HG03378 (cell line): ENCODE measurements around the gene METRNL.

Experiments
- ATAC-seq: cut with Tn5 transposase; IDR thresholded peaks from one replicate; pipeline ENCODE4 v1.9.1; 2021; ENCODE audit warnings: mild to moderate bottlenecking, moderate library complexity; ENCODE audit not compliant: unreplicated experiment

The METRNL gene

DNA sequence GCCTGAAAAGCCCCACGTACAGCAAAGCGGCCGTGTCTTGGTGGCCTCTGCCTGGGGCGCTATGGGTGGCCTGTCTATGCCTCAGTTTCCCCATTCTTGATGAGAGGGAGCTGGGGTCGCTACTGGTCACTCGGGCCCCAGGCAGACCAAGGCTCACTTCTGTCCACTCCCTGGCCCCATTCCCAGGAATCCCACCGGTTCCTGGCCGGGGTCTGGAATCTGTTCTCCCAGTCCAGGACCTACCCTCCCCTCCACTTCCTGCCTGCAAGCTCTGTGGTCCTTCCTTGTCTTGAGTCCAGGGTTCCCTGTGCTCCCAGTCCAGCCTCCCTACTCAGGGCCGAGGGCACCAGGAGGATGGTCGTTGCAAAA is 24.5 kb downstream of the METRNL start:
- no peak for ATAC-seq

DNA sequence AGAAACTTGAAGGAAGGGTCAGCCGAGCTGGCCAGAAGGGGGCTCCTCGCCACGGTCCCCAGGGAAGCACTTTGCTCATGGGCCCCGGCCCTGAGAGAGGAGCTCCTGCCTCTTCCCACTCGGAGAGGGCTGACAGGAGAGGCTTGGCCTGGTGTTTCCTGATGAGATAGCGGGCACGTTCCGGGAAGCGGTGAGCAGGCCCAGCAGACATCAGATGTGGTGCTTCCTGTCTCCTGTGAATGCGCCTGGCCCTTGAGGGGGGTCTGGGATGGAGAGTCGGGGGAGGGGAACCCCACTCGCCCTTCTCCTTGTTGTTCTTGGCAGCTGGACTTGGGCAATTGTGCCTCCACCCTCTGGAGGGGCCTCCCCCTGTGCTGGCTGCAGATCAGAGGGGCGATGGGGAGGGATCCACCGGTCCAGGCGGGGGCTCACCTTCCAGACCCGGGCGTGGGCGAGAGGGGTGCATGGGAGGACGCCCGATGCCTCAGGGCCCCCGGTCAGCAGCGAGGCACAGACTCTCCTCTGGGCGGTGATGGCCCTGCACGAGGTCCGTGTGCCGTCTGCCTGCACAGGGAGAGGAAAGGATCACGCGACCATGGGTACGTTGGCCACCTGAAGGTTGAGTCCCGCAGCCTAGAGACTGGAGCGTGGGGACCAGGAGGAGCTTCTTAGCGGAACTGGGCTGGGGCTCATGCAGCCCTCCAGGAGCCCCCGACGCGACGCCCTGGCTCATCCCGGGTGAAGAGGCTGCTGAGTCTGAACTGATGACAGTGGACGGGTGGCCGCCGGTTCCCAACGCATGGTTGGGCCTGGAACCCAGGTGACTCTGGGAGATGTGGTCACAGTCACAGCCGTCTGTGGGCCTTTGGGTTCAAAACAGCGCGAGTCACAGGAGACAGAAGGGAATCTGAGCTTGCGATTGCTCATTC is 25.4 kb downstream of the METRNL start:
- ATAC-seq = no peak

DNA sequence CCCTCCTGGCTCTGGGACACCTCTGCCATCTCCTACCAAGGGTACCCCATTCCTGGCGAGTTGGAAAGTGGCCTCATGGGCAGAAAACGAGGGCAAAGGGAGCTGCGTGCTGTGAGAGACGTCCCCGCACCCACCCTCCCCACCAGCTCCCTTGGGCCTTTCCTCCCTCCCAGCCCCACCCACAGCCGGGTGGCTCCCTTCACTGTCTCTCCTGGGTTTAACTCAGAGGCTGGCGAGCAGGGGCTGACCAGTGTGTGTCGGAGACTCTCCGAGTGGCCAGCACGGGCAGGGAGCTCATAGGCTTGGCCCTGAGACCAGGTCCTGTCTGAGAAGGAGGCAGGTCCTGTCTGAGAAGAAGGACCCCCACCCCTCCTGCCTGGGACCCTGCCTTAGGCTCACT is 26.1 kb downstream of the METRNL start:
- ATAC-seq = no peak

DNA sequence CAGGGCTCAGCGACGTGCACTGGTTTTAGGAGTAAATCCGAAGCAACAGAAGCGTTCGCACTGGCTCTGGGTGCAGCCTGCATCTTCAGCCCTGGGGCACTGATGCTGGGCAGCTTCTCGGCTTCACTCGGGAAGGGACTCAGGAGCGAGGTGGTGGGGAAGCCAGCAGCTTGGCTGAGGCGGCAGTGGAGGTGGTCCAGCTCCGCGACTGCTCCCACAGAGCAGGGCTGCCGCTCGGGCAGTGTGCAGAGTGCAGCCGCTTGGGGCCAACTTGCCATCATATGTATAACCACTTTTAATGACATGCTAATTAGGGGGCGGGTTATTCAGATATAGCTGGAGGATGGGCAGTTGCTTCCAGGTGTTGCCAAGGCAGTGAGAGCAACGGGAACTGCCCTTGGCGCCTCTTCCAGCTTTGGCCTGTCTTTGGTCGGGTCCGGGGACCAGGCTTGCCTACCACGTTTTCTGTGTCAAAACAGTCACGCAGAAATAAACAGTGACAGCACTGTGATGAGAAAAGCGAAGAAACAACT is 26.7 kb downstream of the METRNL start:
- no peak for ATAC-seq

DNA sequence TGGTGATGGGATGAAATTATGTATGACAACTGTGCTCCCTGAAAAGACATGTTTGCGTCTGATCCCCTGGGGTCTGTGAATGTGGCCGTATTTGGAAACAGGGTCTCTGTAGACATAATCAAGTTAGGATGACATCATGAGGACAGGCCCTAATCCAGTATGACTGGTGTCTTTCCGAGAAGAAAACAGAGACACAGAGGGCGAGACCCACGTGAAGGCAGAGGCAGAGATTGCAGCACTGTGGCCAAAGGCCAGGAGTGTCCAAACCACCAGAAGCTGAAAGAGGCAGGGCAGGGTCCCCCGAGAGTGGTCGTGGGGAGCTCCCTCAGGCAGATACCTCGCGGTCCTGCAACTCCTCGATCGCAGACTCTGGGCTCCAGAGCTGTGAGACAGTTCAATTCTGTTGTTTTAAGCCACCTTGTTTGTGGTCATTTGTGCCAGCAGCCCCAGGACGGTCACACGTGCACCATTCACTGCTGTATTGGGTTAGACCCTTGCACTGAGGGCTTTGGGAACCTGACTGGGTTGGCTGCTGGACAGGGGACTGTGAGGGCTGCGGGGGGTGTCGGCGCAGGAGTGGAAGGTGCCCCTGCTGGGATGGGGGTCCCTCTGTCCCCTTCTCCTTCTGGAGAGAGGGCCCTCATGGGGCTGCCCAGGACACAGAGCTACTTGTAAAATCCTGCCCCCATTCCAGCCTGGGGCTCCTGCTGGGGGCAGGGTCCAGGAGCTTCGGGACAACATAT is 27.7 kb downstream of the METRNL start:
- no peak for ATAC-seq

DNA sequence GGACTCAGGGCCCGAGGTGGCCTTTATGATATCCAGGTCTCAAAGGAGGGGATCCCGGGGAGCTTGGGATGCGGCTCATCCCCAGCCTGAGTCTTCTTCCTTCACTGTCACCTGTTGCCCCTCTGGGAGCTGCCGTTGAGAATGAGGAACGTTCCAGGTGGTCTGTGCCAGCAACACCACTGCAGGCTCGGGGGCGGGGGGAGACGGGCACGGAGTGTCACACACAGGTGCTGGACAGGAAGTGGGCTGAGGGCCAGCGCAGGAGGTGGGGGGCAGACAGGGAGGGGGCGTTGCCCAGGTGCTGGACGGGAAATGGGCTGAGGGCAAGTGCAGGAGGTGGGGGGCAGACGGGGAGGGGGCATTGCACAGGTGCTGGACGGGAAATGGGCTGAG is 28.2 kb downstream of the METRNL start:
- ATAC-seq = no peak

DNA sequence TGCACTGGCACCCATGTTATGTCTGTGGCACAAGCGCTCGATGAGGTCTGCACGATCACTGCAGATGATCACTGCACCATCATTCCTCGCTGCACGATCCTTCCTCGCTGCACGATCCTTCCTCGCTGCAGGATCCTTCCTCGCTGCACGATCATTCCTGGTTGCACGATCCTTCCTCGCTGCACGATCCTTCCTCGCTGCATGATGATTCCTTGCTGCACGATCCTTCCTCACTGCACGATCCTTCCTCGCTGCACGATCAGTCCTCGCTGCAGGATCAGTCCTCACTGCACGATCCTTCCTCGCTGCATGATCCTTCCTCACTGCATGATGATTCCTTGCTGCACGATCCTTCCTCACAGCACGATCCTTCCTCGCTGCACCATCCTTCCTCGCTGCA is 29.3 kb downstream of the METRNL start:
- no peak for ATAC-seq

DNA sequence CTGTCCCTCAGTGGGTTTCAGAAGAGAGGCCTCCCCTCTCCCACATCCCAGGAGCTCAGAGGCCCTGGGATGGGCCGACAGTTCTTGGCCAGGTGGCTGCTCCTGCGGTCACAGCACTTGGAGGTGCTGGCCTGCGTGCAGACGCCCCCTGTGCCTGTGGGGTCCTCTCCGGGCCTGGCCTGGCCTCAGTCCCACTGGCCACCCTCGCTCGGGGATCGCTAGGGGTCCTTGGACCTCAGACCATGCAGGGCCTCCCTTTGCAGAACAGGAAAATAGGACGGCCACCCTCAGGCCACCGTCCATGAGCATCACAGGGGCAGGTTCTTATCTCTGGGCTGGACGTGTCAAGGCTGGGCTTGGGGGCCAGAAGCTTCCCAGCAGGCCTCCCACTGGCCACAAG is 30.0 kb downstream of the METRNL start:
- no peak for ATAC-seq

DNA sequence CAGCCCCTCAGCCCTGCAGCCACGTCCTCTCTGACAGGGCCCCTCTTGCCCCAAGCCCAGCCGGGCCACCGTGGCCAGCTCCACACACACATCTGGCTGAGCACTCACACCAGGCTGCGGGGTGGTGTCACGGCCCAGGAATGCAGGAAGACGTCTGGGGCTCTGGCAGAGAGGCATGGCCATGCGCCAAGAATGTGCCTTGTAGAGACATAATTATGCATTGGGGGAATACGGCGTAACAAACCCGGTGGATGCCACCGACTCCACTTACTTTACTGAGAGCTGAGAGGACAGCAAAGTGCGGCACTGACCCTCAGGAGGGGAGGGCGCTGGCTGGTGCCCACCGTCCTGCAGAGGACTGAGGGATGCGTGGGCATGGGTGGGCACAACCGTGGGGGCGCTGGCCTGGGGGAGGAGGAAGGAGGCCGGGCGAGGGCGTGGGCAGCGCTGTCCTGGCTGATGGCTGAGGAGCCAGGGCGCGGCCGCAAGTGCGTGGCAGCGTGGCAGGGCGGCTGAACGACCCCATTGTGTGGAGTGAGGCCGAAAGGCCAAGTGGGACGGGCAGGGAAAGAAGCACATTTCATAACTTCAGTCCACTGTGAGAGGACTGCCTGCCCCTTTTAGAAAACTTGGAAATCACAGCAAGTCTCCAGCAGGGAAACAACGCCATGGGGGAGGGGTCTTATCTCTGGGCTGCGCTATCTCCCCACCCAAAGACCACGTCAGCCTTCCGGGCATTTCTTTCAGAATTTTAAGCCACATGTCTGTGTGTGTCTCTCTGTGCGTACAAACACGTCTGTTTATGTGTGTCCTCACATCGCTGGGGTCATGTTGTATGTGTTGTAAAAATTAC is 30.6 kb downstream of the METRNL start:
- no peak for ATAC-seq

DNA sequence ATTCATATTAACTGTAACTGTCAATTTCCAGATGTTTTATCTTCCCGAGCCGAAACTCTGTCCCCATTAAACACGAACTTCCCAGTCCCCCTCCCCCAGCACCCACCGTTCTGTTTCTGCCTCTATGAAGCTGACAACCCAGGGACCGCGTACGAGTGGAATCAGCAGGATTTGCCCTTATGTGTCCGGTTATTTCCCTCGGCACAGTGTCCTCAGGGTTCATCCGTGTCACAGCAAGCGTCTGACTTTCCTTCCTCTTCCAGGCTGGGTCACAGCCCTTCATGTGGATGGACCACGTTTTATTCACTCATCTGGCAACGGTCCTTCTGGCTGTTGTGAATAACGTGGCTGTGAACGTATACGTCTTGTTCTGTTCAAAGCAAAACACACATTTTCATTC is 31.3 kb downstream of the METRNL start:
- ATAC-seq = no peak

DNA sequence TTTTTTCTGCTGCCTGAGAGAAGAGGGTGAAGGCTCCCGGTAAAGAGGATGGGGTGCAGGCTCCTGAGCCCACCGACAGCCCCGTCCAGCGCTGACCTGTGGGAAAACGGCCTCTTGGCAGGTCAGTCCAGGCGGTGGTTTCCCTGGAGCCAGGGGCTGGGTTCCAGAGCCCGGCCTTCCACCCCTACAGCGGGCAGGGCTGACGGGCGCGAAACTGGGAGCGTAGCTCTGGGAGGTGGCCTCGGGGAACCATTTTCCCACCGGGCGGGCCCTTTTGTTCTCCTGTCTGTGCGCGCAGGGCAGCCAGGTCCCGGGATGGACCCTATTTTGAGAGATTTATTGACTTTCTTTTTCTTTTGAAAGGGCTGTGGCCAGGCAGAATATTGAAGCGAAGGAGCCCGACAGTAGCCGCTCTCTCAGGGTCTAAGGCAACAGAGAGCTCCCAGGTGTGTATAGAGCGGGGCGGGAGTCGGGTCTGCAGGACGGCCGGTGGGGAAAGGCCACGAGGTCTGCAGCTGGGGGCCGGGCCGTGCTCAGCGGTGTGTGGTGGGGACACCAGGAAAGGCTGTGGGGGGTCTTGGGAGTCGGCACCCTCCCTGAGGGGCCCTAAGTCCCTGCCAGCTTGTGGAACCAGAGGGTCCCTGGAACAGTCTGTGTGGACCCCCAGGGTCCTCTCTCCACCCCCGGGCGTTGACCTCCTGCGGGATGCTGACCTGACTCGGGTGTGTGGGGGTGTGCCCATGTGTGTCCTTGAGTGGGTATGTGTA is 32.3 kb downstream of the METRNL start:
- ATAC-seq = no peak

DNA sequence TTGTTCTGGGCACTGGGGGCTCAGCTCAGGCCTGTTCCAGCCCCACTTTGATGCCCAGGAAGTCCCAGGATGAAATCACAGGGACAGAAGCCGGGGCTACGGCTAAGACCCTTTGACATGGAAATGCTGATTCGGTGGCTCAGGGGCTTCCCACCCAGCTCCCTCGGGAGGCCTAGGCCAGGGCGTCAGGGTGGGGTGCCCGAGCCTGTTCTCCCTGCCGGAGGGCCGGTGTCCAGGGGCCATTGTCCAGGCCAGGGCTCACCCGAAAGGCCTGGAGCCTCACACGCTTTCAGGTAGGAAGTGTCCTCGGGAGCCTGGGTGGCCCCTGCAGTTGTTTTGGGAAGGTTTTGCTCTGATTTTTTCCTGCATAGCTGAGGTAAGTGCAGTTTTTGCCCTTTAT is 34.0 kb downstream of the METRNL start:
- no peak for ATAC-seq

DNA sequence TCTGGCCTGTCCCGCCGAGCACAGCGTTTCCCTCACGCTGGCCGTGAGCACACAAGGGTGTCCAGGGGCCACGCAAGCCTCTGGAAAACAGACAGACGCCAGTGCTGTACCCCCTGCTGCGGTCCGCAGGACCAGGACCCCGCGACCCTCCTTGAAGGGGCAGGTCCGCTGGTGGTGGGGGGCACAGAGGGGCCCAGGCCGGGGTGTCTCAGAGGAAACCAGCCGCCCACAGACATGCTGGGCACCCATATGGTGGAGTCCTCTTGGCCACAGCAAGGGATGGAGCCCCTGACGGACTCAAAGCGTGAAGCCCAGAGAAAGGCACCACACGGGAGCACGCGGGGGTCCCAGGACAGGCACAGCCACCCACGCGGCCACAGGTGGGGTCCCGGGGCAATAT is 34.4 kb downstream of the METRNL start:
- no peak for ATAC-seq

DNA sequence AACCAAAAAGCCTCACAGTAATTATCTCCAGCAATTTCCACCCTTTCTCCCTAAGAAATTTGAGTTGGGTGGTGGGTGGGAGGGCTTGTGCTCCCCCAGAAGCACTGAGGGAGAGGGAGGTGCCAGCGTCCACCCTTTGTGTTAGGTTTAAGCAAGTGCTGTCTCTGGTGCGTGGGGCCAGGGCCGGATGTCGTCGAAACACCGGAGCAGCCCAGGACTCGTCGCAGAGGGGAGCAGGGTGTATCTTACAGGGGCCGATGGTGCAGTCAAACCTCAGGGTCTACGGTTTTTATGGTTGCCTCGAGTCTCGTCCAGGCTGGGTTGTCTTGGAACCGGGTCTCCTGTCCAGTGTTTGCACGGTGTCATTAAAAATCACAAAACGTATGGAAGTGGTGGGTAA is 35.3 kb downstream of the METRNL start:
- ATAC-seq = no peak

DNA sequence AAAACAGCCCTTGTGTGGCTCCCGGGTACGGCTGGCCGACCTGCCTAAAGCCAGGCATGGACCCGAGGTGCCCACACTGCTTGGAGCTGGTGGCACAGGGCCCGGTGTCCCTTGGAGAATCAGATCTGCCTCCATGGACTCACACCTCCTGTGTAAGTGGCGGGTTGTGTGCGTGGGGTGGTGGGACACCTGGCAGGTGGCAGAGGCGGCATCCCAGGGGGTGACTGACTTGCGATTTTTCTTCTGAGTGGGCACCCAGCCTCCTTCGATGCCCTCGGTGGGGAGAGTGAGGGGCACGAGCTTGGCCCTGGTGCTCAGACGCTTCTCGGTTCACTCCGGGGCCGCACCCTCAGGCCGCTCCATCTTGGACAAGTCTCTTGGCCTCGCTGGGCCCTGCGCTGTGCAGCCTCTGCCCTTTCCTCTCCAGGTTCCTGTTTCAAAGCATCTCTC is 35.8 kb downstream of the METRNL start:
- ATAC-seq = no peak

DNA sequence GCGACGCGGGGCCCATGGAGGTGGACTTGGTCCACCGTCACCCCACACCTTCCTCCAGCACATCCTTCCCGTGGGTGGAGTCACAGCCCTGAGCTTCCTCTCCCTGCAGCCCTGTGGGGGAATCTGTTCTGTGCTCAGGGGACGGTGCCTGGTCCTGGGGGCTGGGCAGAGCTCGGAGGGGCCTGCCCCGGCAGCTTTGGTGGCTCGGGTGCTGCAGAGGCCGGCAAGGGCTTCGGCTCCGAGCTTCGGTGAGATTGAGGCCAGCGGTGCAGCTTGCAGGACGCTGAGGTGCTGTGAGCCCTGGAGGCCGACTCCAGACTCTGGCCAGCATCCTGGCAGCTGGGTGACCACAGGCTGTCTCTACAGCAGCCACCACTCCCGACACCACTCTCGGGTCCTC is 36.4 kb downstream of the METRNL start:
- ATAC-seq = no peak

DNA sequence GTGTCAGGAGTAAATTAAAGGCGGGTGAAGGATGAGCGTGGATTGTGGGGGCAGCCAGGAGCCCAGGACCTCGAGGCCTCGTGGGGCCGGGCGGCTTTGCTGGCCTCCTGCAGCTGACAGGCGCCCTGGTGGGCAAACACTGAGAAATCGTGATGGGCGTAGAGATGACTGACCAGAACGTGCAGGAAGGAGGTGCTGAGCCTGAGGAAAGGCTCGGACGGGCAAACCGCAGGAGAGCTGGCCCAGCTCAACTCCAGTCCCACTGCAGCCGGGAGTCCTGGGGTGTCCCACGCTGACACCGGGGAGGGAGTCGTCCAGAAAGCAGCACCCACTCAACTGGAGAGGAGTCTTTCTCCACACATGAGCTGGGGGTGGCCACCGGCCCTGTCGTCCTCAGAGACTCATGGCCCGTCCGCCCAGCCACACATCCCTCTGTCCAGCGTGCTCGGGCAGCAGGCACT is 36.9 kb downstream of the METRNL start:
- ATAC-seq = no peak

DNA sequence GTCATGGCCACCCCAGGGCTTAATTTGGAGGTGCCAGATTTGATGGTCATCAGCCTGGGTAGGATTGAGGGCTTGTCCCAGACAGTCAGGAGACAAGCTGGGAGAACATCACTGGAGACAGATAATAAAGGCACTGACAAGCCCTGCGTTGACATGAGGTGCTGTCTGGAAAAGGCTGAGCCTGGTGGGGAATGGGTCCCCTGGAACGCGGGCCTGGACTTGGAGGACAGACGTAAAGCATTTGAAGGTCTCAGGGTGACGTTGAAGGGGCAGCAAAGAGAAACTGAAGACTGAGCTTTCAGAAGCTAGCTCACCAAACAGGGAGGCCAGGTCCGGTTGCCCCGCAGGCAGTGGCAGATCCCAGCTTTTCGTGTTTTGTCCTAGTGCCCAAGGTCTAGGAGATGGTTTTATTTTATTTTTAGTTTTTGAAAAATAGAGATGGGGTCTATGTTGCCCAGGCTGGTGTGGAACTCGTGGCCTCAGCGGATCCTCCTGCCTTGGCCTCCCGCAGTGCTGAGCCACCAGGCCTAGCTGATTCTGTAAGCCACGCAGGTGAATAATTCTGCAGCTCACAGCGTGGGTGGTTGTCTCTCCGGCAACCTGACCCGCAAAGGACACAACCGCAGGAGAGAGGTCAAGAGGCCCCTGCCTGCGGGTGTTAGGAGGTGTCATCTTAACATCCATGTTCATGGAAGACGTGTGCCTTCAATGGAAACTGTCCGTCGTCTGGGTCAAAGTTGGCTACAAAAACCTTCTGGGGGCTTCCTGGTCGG is 37.6 kb downstream of the METRNL start:
- ATAC-seq = no peak

DNA sequence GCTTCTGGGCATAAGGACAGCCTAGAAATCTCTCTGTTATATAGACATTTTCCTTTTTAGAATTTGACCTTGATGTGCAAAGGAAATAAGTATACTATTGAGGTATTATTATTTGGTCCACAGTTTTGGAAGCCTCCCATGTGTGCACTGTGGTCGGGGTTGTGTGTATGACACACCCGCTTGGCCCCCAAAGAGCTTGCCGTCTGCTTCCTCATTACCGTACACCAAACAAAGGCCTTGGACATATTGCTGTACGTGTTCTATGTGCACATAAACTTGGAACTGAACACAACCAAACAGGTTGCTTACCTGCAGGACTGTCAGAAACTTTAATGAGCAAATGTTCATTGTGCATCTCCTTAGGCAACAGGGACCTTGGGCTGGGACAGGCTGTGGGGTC is 38.2 kb downstream of the METRNL start:
- ATAC-seq = no peak
